GM21717 (cell line): Measurements from ENCODE around the gene SIDT2.
"Not testable (repeated sequence)": the region's sequence is repeated elsewhere in the genome, so short reads cannot be mapped to it uniquely, and the experiment has no call there.

Experiments used
- ATAC-seq: cut with Tn5 transposase; IDR thresholded peaks from one replicate; pipeline ENCODE4 v1.9.1; 2021; ENCODE audit warnings: mild to moderate bottlenecking, moderate library complexity; ENCODE audit not compliant: unreplicated experiment

Gene SIDT2

GRCh38 chr11:117201658-117202305 lies 23.2 kb downstream of the SIDT2 start:
- ATAC-seq = no peak

- ATAC-seq = no peak
Observed at GRCh38 chr11:117202386-117203068, 24.0 kb downstream of the SIDT2 start.

GRCh38 chr11:117203069-117203407 lies 24.5 kb downstream of the SIDT2 start:
- ATAC-seq = no peak

GRCh38 chr11:117204283-117205080 lies 25.9 kb downstream of the SIDT2 start:
- ATAC-seq = no peak

- ATAC-seq = no peak
Observed at GRCh38 chr11:117205211-117205818, 26.8 kb downstream of the SIDT2 start.

- ATAC-seq = not testable (repeated sequence)
Observed at GRCh38 chr11:117206111-117206510, 27.6 kb downstream of the SIDT2 start.

GRCh38 chr11:117206859-117207258 lies 28.3 kb downstream of the SIDT2 start:
- ATAC-seq = not testable (repeated sequence)

- not testable (repeated sequence) for ATAC-seq
Observed at GRCh38 chr11:117207481-117207880, 28.9 kb downstream of the SIDT2 start.

- not testable (repeated sequence) for ATAC-seq
Observed at GRCh38 chr11:117208710-117209109, 30.2 kb downstream of the SIDT2 start.

GRCh38 chr11:117209351-117210125 lies 31.0 kb downstream of the SIDT2 start:
- not testable (repeated sequence) for ATAC-seq

GRCh38 chr11:117210620-117211019 lies 32.1 kb downstream of the SIDT2 start:
- no peak for ATAC-seq

- no peak for ATAC-seq
Observed at GRCh38 chr11:117212697-117213355, 34.3 kb downstream of the SIDT2 start.

GRCh38 chr11:117214404-117215110 lies 36.0 kb downstream of the SIDT2 start:
- no peak for ATAC-seq

GRCh38 chr11:117217141-117218084 lies 38.9 kb downstream of the SIDT2 start:
- no peak for ATAC-seq

GRCh38 chr11:117218133-117218915 lies 39.8 kb downstream of the SIDT2 start:
- no peak for ATAC-seq

GRCh38 chr11:117219001-117219400 lies 40.5 kb downstream of the SIDT2 start:
- ATAC-seq = no peak

- no peak for ATAC-seq
Observed at GRCh38 chr11:117219455-117219854, 40.9 kb downstream of the SIDT2 start.

GRCh38 chr11:117219995-117220394 lies 41.5 kb downstream of the SIDT2 start:
- ATAC-seq = no peak
